Nucleus accumbens (tissue), 56 donors: Measurements from ENCODE around the gene TMIE.
A peak's percentile ranks its signal among the peaks of the same experiment; 100 is the strongest.
"Not testable (repeated sequence)": the region's sequence is repeated elsewhere in the genome, so short reads cannot be mapped to it uniquely, and the experiment has no call there.

Experiments used
- DNase-seq, 56 donors: peaks; one replicate each; lab custom pipeline; 2025; lab: John Stamatoyannopoulos, UW

TMIE gene

GRCh38 chr3:46717447-46718231, 16.4 kb downstream of the TMIE start, which contains the start of gene PRSS50:
Gene PRSS50 (minus strand): TSS chr3:46717869. CDS start chr3:46717824, 45 bp downstream.
- DNase-seq = no peak

DNA sequence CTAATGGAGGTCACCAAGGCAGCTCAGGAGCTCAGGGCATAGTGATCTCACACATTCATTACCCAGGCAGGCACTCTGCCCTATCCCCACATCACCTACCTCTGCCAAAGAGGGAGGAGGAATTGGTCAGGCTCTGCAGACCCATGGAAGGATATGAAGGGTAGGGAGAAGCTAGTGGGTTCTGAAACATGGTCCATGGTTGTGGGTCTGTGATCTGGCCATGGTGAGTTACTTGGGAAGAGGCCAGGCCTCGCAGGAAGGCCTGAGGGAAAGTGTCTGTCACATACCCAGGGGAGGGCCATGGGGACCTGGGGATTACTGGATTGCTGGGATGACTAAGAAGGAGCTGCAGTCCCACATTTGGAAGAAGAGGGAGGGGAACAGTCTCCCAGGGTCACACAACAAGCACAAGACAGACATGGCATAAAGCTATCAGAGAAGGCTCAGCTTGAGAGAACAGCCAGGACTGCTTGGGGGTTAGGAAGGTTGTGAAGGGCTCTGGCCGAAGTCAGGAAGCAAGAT, 17.9 kb downstream of the TMIE start:
- DNase-seq = no peak

DNA sequence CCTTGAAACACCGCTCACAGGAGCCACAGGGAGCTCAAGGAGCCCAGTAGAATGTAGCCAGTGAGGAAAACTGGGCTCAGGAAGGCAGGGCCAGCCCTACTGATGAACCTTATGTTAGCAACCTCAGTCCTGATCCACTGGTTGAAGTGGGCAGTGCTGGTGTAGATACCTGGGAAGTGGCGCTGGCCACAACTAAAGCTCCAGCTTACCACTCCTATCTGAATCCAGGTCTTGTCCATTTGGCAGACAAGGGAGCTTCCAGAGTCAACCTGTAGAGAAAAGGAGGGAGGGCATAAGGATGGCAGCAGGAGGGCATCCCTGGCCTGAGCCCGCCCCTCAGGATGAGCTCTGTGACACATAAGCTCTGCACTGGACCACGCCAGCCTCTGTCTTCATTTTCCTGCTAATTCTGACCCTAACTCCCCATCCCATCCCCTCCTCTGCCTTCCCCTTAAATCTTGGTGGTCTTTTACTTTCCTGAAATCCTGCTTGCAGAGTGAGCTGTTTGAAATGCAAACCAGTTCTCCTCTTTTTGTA, 18.6 kb downstream of the TMIE start:
- DNase-seq = no peak

- no peak for DNase-seq
Measured at GRCh38 chr3:46721009-46721408, 19.8 kb downstream of the TMIE start.

- DNase-seq = no peak
Measured at GRCh38 chr3:46722443-46722842, 21.3 kb downstream of the TMIE start.

DNA sequence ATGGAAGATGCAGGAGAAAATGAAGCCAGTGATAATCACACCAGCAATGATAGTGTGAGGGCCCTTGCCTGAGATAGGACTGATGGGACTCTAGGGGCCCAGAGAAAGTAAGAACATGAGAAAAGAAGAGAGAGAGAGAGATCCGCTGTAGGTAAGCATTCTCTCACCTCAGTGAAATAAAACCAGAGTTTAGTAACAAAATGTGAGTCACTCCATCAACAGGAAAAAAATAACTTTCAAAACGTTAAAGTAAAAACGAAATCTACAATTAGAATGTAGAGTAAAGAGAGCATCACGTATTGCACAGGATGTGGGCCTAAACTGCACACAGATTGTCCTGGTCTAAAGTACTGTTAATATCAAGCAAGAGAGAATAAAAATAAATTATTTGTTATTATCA, 23.2 kb downstream of the TMIE start:
- no peak for DNase-seq

DNA sequence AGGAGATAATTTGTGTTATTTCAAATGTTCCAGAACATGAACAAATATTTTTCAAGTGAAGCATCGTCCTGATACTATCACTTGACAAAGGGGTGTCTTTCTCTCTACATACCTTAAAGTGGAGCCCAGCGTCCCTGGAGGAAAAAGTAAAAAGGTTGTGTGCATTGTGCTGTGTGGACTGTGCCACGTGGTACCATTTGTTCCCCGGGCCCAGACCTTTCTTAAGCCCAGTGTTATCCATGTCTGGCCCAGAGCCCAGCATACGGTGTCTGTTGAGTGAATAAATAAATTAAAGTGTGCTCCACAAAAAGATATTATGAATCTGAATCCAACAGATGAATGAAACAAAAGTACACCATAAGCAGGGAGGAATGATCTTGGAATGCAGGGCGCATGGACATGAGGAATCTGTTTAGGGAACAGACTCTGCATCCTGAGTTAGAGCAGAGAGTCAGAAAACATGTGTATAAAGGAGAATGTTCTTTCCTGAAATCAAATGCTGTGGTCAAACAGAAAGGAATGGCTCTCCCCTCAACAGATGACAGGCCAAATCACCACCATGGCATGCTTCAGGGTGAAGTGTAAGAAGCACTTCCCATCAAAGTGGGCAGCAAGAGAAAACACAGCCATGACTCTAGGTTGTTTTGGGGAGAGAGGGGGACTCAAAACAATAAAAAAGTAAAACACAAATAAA, 24.6 kb downstream of the TMIE start:
- DNase-seq = peak in 2 of 56 donors; percentile 10 to 17

GRCh38 chr3:46729038-46729437, 27.8 kb downstream of the TMIE start:
- no peak for DNase-seq

DNA sequence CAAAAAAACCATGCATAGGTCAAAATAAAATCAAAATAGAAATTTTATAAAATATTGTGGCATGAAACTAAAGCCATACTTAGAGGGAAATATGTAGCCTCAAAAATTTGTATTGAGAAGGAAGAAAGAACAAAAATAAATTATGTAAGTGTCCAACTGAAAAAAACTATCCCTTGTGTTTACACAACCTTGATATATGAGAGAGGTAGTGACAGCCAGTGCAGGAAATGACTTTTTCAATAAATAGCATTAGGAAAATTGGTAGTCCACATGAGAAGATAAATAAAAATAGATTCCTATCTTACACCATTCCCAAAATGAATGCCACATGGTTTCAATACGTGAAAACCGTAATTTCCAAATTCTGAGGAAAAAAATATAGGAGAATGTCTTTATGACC, 29.6 kb downstream of the TMIE start:
- DNase-seq = no peak

- no peak for DNase-seq
Measured at GRCh38 chr3:46731795-46732194, 30.6 kb downstream of the TMIE start.

GRCh38 chr3:46733026-46733800, 32.0 kb downstream of the TMIE start:
- no peak for DNase-seq

GRCh38 chr3:46734773-46735172, 33.6 kb downstream of the TMIE start:
- DNase-seq = no peak

- no peak for DNase-seq
Measured at GRCh38 chr3:46736006-46736872, 35.0 kb downstream of the TMIE start.

DNA sequence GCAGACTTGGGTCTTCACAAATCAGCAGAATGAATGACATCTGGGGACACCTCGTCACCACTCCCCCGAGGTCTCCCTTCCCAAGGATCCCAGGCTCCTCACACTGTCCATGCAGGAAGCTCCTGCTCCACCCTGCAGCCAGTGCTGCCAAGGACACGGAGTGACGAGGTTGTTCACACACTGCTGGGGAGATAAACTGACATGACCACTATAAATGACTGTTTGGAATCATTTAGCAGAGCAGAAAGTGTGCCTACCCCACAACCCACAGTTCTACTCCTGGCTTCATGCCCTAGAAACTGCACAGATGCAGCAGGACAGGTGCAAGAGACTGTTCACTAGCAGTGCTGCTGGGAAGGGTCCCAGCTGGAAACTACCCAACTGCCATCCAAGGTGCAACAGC, 36.1 kb downstream of the TMIE start:
- no peak for DNase-seq

DNA sequence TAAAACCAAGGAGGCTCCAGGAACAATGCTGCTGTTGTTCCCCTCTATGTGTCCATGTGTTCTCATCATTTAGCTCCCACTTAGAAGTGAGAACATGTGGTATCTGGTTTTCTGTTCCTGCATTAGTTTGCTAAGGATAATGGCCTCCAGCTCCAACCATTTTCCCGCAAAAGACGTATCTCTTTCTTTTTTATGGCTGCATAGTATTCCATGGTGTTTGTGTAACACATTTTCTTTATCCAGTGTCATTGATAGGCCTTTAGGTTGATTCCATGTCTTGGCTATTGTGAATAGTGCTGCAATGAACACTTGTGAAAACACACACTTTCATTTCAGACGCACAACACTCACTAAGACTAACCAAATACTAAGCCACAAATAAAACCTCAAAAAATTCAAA, 38.4 kb downstream of the TMIE start:
- DNase-seq = not testable (repeated sequence)

DNA sequence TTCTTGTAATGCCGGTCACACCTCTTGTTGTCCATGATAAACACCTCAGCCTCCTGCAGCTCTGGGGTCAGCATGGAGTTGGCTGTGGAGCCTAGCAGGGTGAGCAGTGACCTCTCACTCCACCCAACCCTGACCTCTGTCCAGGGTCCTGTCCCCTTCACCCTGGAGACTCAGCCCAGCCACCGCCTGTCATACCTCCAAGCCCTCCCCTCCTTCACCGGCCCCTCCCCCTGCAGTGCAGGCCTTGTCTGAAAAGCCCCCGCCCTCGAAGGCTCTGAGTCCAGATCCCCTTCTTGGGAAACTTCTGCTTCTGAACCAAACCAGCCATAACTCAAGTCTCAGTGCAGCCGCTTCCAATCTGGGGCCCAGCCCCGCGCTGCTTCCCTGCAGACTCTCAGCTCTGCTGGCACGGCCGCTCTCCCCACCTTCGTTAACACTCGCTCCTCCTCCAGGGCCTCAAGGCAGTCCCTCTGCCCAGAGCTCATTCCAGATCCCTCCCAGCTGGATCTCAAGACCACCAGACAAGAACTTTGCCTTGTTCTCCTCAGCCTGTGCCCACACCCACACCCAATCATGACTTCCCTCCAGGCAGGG, 41.9 kb downstream of the TMIE start:
- DNase-seq = no peak

- no peak for DNase-seq
Measured at GRCh38 chr3:46746711-46747110, 45.5 kb downstream of the TMIE start.

GRCh38 chr3:46748170-46748569, 47.0 kb downstream of the TMIE start:
- no peak for DNase-seq

- DNase-seq = no peak
Measured at GRCh38 chr3:46749129-46749528, 47.9 kb downstream of the TMIE start.
